Upper lobe of right lung (tissue), 1 donor: Measurements from ENCODE around the gene CCNB1IP1. TPM values are rescaled to one million over a fixed set of nuclear protein-coding genes. Genes with fewer than 3 reads are reported as not detected.

Experiments
- ATAC-seq: fragments of 200-7000 bp; cut with Tn5 transposase; one replicate; pipeline ENCODE4 v1.9.1; 2020; ENCODE audit warnings: mild to moderate bottlenecking, moderate library complexity
- DNase-seq: peaks from one replicate; pipeline ENCODE4 v3.0.0-alpha.2; 2020
- H3K27ac ChIP-seq: fragments of 200-600 bp; one replicate; pipeline ENCODE4 v1.8.0; 2022
- H3K27me3 ChIP-seq: fragments of 200-600 bp; one replicate; pipeline ENCODE4 v1.8.0; 2022; ENCODE audit warnings: mild to moderate bottlenecking
- H3K36me3 ChIP-seq: fragments of 200-600 bp; one replicate; pipeline ENCODE4 v1.8.0; 2022
- H3K4me1 ChIP-seq: fragments of 200-600 bp; one replicate; pipeline ENCODE4 v1.8.0; 2022
- H3K4me3 ChIP-seq: fragments of 200-600 bp; one replicate; pipeline ENCODE4 v1.8.0; 2022; ENCODE audit warnings: mild to moderate bottlenecking
- H3K9me3 ChIP-seq: fragments of 200-600 bp; one replicate; pipeline ENCODE4 v1.8.0; 2022
- intact Hi-C: fragments of 100-400 bp; cut with DNase I; formaldehyde crosslinking; loops from one replicate; pipeline ENCODE4 v1.11.0; 2022
- total RNA-seq: library from RNA; stranded (reverse); fragmentation: NEBNext Ultra II Directional; extraction: Animal tissue kit (Norgen Biotek cat#: 25700); gene quantifications from one replicate; pipeline ENCODE4 v1.2.1, GENCODE V29; 2021
- TF ChIP-seq, protein P1 (sequence below): fragments of 200-600 bp; IDR thresholded peaks from one replicate; pipeline ENCODE4 v1.8.0; 2022; ENCODE audit warnings: antibody characterized with exemption
- donor health status: DM: no; HTN: yes; CAD: no; lungs with severe emphysema.

The CCNB1IP1 gene
- total RNA-seq, 1 donor from 2014 or later, result 37.9 TPM

DNA sequence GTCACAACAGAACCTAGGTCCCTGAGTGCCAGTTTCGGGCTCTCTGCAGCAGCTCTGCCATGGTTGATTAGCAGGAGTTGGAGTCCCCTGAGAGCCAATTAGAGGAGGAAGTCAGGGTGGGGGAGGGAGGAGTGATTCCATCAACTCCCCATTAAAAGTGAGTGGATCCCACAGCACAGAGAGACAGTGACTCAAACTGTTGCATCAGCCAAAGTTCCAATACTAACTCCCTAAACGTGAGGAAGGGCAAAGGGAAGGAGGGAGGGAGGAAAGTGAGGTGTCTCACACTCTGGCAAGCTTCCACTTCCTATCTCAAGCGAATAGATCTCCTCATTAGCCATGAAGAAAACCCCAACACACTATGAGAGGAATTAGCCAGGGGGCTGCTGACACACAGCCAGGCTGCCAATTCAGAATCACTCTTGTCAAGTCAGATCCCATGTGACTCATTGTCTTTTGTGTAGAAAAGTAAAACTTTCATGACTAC is 70.4 kb downstream of the CCNB1IP1 start:
- Histone ChIP-seq H3K9me3 (no peaks in the 10 kb centered on the region), H3K36me3 (no peaks in the 10 kb centered on the region), H3K27me3 (no peaks in the 10 kb centered on the region), H3K4me3 (no peak overlapping the region), H3K27ac (no peak overlapping the region), H3K4me1 (no peaks in the 10 kb centered on the region)
- DNase-seq, result no peak
- ATAC-seq, result no peak
- TF ChIP-seq, protein P1, sequence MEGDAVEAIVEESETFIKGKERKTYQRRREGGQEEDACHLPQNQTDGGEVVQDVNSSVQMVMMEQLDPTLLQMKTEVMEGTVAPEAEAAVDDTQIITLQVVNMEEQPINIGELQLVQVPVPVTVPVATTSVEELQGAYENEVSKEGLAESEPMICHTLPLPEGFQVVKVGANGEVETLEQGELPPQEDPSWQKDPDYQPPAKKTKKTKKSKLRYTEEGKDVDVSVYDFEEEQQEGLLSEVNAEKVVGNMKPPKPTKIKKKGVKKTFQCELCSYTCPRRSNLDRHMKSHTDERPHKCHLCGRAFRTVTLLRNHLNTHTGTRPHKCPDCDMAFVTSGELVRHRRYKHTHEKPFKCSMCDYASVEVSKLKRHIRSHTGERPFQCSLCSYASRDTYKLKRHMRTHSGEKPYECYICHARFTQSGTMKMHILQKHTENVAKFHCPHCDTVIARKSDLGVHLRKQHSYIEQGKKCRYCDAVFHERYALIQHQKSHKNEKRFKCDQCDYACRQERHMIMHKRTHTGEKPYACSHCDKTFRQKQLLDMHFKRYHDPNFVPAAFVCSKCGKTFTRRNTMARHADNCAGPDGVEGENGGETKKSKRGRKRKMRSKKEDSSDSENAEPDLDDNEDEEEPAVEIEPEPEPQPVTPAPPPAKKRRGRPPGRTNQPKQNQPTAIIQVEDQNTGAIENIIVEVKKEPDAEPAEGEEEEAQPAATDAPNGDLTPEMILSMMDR, result no peak
- intact Hi-C loops, result no loop called here

Other genes starting within 250 kb of the CCNB1IP1 start
- not detected for gene OR4K17, start 222.5 kb downstream of the CCNB1IP1 start, total RNA-seq
- not detected for gene OR4N5, start 194.5 kb downstream of the CCNB1IP1 start, total RNA-seq
- gene OR11G2, start 142.4 kb downstream of the CCNB1IP1 start, total RNA-seq, result not detected
- gene OR11H6, start 109.6 kb downstream of the CCNB1IP1 start, total RNA-seq, result not detected
- gene OR11H7, start 104.3 kb downstream of the CCNB1IP1 start, total RNA-seq, result not detected
- gene OR11H4, start 94.0 kb downstream of the CCNB1IP1 start, total RNA-seq, result not detected
- gene TTC5, start 27.3 kb downstream of the CCNB1IP1 start, total RNA-seq, result 15.6 TPM
- 15.6 TPM for gene PARP2, start 10.4 kb upstream of the CCNB1IP1 start, total RNA-seq
- gene TEP1, start 80.2 kb upstream of the CCNB1IP1 start, total RNA-seq, result 48.9 TPM
- gene KLHL33, start 102.9 kb upstream of the CCNB1IP1 start, total RNA-seq, result 0.29 TPM
- gene OSGEP, start 121.5 kb upstream of the CCNB1IP1 start, total RNA-seq, result 33.8 TPM
- 101 TPM for gene APEX1, start 121.9 kb upstream of the CCNB1IP1 start, total RNA-seq
- gene PIP4P1, start 128.2 kb upstream of the CCNB1IP1 start, total RNA-seq, result 40.2 TPM
- 32.8 TPM for gene PNP, start 136.1 kb upstream of the CCNB1IP1 start, total RNA-seq
- 0.58 TPM for gene RNASE10, start 172.3 kb upstream of the CCNB1IP1 start, total RNA-seq
- not detected for gene RNASE9, start 227.8 kb upstream of the CCNB1IP1 start, total RNA-seq